Liver (tissue), 9 donors: ENCODE results near the gene HELZ2. TPM values are rescaled to one million over a fixed set of nuclear protein-coding genes. Genes with fewer than 3 reads are reported as not detected.
A peak's percentile ranks its signal among the peaks of the same experiment; 100 is the strongest.

Experiments used
- DNase-seq: peaks from one replicate; pipeline ENCODE4 v3.0.0-alpha.2; 2017; ENCODE audit warnings: low spot score
- H3K27ac ChIP-seq, 2 donors: one replicate each; pipeline ENCODE4 v1.7.0; 2013; ENCODE audit warnings: inconsistent platforms in 2 of 2, low read length in 2 of 2, control low read depth in 1 of 2, low read depth in 1 of 2, mild to moderate bottlenecking in 1 of 2
- H3K27me3 ChIP-seq, 4 donors: one replicate each; pipeline versions ENCODE4 v1.6.1 to v1.7.0; 2013; ENCODE audit warnings: low read length in 3 of 4, inconsistent platforms in 1 of 4, mild to moderate bottlenecking in 1 of 4, moderate library complexity in 1 of 4; ENCODE audit not compliant: control insufficient read depth in 4 of 4, insufficient read depth in 4 of 4
- H3K36me3 ChIP-seq, 4 donors: one replicate each; pipeline versions ENCODE4 v1.6.1 to v1.7.0; 2013; ENCODE audit warnings: low read length in 3 of 4, mild to moderate bottlenecking in 3 of 4, low read depth in 1 of 4, moderate library complexity in 1 of 4; ENCODE audit not compliant: control insufficient read depth in 4 of 4, insufficient read depth in 3 of 4
- H3K4me1 ChIP-seq, 4 donors: one replicate each; pipeline versions ENCODE4 v1.6.1 to v1.7.0; 2013; ENCODE audit warnings: low read length in 3 of 4, mild to moderate bottlenecking in 3 of 4, moderate library complexity in 1 of 4; ENCODE audit not compliant: control insufficient read depth in 4 of 4, insufficient read depth in 4 of 4
- H3K4me3 ChIP-seq, 3 donors: one replicate each; pipeline versions ENCODE4 v1.6.1 to v1.7.0; 2013; ENCODE audit warnings: low read length in 3 of 3, control low read depth in 1 of 3, low read depth in 1 of 3, mild to moderate bottlenecking in 1 of 3
- H3K9ac ChIP-seq, 2 donors: one replicate each; pipeline ENCODE4 v1.7.0; 2013; ENCODE audit warnings: low read length in 2 of 2, mild to moderate bottlenecking in 2 of 2, moderate library complexity in 2 of 2, control low read depth in 1 of 2, low read depth in 1 of 2
- H3K9me3 ChIP-seq, 4 donors: one replicate each; pipeline versions ENCODE4 v1.6.1 to v1.7.0; 2013; ENCODE audit warnings: low read length in 3 of 4; ENCODE audit not compliant: control insufficient read depth in 4 of 4
- EGR1 ChIP-seq, 2 donors: IDR thresholded peaks; 2 replicates each; pipeline ENCODE4 v1.6.1; 2016 to 2018; ENCODE audit warnings: antibody characterized with exemption in 2 of 2, low read depth in 2 of 2
- FOXA1 ChIP-seq: IDR thresholded peaks from 2 replicates; pipeline ENCODE4 v1.6.1; 2016; ENCODE audit warnings: antibody characterized with exemption
- FOXA2 ChIP-seq: IDR thresholded peaks from 2 replicates; pipeline ENCODE4 v1.6.1; 2016; ENCODE audit warnings: antibody characterized with exemption
- GABPA ChIP-seq, 2 donors: IDR thresholded peaks in 1 of 2; conservative IDR thresholded peaks in 1 of 2; 2 replicates each; pipeline ENCODE4 v1.6.1; 2016; ENCODE audit warnings: antibody characterized with exemption in 2 of 2, mild to moderate bottlenecking in 1 of 2, moderate library complexity in 1 of 2
- HNF4A ChIP-seq, 2 donors: conservative IDR thresholded peaks; 2 replicates each; pipeline ENCODE4 v1.6.1; 2016; ENCODE audit warnings: antibody characterized with exemption in 2 of 2, mild to moderate bottlenecking in 2 of 2
- HNF4G ChIP-seq: IDR thresholded peaks from 2 replicates; pipeline ENCODE4 v1.6.1; 2016; ENCODE audit warnings: antibody characterized with exemption
- JUND ChIP-seq, 2 donors: IDR thresholded peaks; 2 replicates each; pipeline ENCODE4 v1.6.1; 2016; ENCODE audit warnings: antibody characterized with exemption in 2 of 2
- NR2F2 ChIP-seq: IDR thresholded peaks from 2 replicates; pipeline ENCODE4 v1.6.1; 2016; ENCODE audit warnings: antibody characterized with exemption
- RAD21 ChIP-seq, 2 donors: IDR thresholded peaks; 2 replicates each; pipeline ENCODE4 v1.6.1; 2016; ENCODE audit warnings: antibody characterized with exemption in 2 of 2, mild to moderate bottlenecking in 2 of 2
- RXRA ChIP-seq, 2 donors: IDR thresholded peaks; 2 replicates each; pipeline ENCODE4 v1.6.1; 2017 to 2018; ENCODE audit warnings: antibody characterized with exemption in 2 of 2, mild to moderate bottlenecking in 1 of 2
- SP1 ChIP-seq: IDR thresholded peaks from 2 replicates; pipeline ENCODE4 v1.6.1; 2018; ENCODE audit warnings: antibody characterized with exemption, mild to moderate bottlenecking
- TAF1 ChIP-seq: conservative IDR thresholded peaks from 2 replicates; pipeline ENCODE4 v1.6.1; 2016; ENCODE audit warnings: antibody characterized with exemption, mild to moderate bottlenecking
- WGBS: extraction: QIAGEN DNeasy Blood & Tissue Kit; methylation state at CpG from one replicate; pipeline ENCODE4 v1.1.7; 2013; 5-methylcytosine and 5-hydroxymethylcytosine counted together
- polyA plus RNA-seq, 2 donors: library from polyadenylated mRNA; stranded (reverse) in 1 of 2; unstranded in 1 of 2; fragments of 200-250 nt in 1 of 2; fragments of >200 nt in 1 of 2; fragmentation: Nextera tagmentation in 1 of 2; extraction: Ambion mirVana in 1 of 2; gene quantifications; one replicate each; pipeline versions ENCODE4 v1.2.1 to v1.2.3, GENCODE V29; 2013 to 2015
- total RNA-seq, 2 donors: library from RNA; depleted of rRNA; stranded (reverse); fragments of >200 nt; gene quantifications; one replicate each; pipeline ENCODE4 v1.2.3, GENCODE V29; 2014
- TF ChIP-seq, protein P1 (sequence below): IDR thresholded peaks from 2 replicates; pipeline ENCODE4 v1.6.1; 2016; ENCODE audit warnings: antibody characterized with exemption
- TF ChIP-seq, protein P2 (sequence below): IDR thresholded peaks from 2 replicates; pipeline ENCODE4 v1.6.1; 2016; ENCODE audit warnings: antibody characterized with exemption
- TF ChIP-seq, protein P3 (sequence below): fragments of 150-350 bp; IDR thresholded peaks from 2 replicates; pipeline ENCODE4 v1.5.1; 2017; ENCODE audit warnings: improper control_type of control experiment, low read depth, low read length; ENCODE audit not compliant: missing input control
- TF ChIP-seq, protein P4 (sequence below): IDR thresholded peaks from 2 replicates; pipeline ENCODE4 v1.6.1; 2016; ENCODE audit warnings: antibody characterized with exemption, mild to moderate bottlenecking
- TF ChIP-seq, protein P5 (sequence below): IDR thresholded peaks from 2 replicates; pipeline ENCODE4 v1.6.1; 2016; ENCODE audit warnings: antibody characterized with exemption
- donor health status: healthy.
- donor health status: healthy.
- donor health status: healthy.
- donor health status: healthy.
- donor health status: healthy.

HELZ2 gene
- total and polyA plus RNA-seq, 4 donors: 3.7 to 26.6 (median 15.5) TPM

DNA sequence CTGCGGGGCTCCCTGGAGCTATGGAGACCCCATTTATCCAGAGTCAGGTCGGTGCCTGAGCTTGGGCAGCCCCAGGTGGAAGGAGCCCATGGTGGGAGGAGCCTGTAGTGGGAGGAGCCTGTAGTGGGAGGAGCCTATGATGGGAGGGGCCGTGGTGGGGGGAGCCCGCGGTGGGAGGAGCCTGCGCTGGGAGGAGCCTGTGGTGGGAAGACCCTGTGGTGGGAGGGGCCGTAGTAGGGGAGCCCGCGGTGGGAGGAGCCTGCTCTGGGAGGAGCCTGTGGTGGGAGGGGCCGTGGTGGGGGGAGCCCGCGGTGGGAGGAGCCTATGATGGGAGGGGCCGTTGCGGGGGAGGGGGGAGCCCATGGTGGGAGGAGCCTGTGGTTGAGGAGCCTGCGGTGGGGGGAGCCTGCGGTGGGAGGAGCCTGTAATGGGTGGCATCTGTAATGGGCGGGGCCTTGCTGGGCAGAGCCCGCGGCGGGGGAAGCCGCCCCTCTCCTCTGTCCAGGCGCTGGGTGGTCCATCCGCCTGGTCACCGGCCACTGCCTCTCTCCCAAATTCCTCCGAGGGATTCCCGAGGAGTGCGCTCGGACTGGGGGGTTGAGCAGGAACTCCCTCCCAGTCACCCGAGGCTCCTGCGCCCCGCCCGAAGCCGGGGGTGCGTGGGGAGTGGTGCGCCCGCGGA, 20.6 kb downstream of the HELZ2 start:
- H3K27me3 ChIP-seq: peaks cover 0 to 2% (median 0%) of the 10 kb centered on the region in 4 donors
- H3K4me1 ChIP-seq: peaks cover 0 to 2% (median 0%) of the 10 kb centered on the region in 4 donors
- 6% methylated on average over 37 of the region's 37 CpGs for WGBS
- no peak overlapping the region for H3K9ac ChIP-seq
- H3K36me3 ChIP-seq: no peaks in the 10 kb centered on the region
- DNase-seq: peak; percentile 58
- no peak overlapping the region for H3K27ac ChIP-seq
- TF ChIP-seq SP1: peak; percentile 20
- no peak for TF ChIP-seq NR2F2
- H3K4me3 ChIP-seq: peak overlapping the region in 1 of 3 donors; percentile 47
- H3K9me3 ChIP-seq: peaks cover 0 to 1% (median 0%) of the 10 kb centered on the region in 4 donors

DNA sequence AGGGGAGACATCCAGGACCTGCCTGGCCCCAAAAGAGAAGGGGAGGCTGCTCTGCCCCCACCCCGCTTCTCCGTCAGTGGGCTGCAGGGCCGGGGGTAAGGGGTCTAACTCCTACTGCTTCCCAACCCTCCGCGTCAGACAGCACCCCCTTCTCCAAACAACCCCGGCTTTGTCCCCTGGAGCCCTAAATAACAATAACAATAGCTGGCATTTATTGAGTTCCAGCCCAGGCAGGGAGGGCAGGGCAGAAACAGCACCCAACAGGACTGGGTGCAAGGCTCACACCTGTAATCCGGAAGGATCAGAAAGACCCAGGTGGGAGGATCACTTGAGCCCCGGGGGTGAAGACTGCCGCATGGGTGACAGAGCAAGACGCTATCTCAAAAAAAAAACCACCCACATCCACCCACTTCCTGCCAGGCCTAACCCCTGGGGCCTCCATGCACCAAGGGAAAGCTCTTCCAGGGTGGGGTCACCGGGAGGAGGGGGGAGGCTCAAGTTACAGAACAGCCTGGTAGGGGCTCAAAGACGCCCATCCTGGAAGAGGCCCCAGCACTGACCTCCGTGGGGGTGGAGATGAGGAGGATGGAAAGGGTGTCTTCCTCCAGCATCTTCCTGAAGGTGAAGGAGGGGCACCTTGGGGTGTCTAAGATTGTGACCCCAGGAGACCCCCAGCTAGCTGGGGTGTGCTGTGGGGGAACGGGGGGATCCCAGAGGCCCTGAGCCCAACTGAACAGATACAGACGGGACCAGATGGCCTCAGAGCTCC, 21.4 kb downstream of the HELZ2 start:
- H3K4me3 ChIP-seq: no peak overlapping the region

More for the DNA sequence above, 21.4 kb downstream of the HELZ2 start:
- Histone ChIP-seq H3K27me3 (peaks cover 0 to 2% (median 0%) of the 10 kb centered on the region in 4 donors), H3K36me3 (no peaks in the 10 kb centered on the region), H3K4me1 (peaks cover 0 to 2% (median 0%) of the 10 kb centered on the region in 4 donors), H3K9ac (no peak overlapping the region), H3K27ac (no peak overlapping the region), H3K9me3 (peaks cover 0 to 1% (median 0%) of the 10 kb centered on the region in 4 donors)
- WGBS: 52% methylated on average over 15 of the region's 15 CpGs
- TF ChIP-seq GABPA (IDR thresholded peaks at IDR 0.05 in 1 of 2, conservative IDR thresholded peaks at IDR 0.05 in 1 of 2): no peak
- no peak for TF ChIP-seq FOXA1
- TF ChIP-seq, protein P1, sequence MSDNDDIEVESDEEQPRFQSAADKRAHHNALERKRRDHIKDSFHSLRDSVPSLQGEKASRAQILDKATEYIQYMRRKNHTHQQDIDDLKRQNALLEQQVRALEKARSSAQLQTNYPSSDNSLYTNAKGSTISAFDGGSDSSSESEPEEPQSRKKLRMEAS: no peak
- no peak for TF ChIP-seq NR2F2
- no peak for TF ChIP-seq RAD21 (IDR thresholded peaks at IDR 0.05)
- TF ChIP-seq, protein P2, sequence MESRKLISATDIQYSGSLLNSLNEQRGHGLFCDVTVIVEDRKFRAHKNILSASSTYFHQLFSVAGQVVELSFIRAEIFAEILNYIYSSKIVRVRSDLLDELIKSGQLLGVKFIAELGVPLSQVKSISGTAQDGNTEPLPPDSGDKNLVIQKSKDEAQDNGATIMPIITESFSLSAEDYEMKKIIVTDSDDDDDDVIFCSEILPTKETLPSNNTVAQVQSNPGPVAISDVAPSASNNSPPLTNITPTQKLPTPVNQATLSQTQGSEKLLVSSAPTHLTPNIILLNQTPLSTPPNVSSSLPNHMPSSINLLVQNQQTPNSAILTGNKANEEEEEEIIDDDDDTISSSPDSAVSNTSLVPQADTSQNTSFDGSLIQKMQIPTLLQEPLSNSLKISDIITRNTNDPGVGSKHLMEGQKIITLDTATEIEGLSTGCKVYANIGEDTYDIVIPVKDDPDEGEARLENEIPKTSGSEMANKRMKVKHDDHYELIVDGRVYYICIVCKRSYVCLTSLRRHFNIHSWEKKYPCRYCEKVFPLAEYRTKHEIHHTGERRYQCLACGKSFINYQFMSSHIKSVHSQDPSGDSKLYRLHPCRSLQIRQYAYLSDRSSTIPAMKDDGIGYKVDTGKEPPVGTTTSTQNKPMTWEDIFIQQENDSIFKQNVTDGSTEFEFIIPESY: no peak
- TF ChIP-seq, protein P3, sequence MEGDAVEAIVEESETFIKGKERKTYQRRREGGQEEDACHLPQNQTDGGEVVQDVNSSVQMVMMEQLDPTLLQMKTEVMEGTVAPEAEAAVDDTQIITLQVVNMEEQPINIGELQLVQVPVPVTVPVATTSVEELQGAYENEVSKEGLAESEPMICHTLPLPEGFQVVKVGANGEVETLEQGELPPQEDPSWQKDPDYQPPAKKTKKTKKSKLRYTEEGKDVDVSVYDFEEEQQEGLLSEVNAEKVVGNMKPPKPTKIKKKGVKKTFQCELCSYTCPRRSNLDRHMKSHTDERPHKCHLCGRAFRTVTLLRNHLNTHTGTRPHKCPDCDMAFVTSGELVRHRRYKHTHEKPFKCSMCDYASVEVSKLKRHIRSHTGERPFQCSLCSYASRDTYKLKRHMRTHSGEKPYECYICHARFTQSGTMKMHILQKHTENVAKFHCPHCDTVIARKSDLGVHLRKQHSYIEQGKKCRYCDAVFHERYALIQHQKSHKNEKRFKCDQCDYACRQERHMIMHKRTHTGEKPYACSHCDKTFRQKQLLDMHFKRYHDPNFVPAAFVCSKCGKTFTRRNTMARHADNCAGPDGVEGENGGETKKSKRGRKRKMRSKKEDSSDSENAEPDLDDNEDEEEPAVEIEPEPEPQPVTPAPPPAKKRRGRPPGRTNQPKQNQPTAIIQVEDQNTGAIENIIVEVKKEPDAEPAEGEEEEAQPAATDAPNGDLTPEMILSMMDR: no peak
- TF ChIP-seq RXRA (IDR thresholded peaks at IDR 0.05): no peak
- no peak for TF ChIP-seq JUND (IDR thresholded peaks at IDR 0.05)
- no peak for TF ChIP-seq HNF4G
- TF ChIP-seq FOXA2: no peak
- TF ChIP-seq HNF4A (conservative IDR thresholded peaks at IDR 0.05): no peak
- TF ChIP-seq, protein P4, sequence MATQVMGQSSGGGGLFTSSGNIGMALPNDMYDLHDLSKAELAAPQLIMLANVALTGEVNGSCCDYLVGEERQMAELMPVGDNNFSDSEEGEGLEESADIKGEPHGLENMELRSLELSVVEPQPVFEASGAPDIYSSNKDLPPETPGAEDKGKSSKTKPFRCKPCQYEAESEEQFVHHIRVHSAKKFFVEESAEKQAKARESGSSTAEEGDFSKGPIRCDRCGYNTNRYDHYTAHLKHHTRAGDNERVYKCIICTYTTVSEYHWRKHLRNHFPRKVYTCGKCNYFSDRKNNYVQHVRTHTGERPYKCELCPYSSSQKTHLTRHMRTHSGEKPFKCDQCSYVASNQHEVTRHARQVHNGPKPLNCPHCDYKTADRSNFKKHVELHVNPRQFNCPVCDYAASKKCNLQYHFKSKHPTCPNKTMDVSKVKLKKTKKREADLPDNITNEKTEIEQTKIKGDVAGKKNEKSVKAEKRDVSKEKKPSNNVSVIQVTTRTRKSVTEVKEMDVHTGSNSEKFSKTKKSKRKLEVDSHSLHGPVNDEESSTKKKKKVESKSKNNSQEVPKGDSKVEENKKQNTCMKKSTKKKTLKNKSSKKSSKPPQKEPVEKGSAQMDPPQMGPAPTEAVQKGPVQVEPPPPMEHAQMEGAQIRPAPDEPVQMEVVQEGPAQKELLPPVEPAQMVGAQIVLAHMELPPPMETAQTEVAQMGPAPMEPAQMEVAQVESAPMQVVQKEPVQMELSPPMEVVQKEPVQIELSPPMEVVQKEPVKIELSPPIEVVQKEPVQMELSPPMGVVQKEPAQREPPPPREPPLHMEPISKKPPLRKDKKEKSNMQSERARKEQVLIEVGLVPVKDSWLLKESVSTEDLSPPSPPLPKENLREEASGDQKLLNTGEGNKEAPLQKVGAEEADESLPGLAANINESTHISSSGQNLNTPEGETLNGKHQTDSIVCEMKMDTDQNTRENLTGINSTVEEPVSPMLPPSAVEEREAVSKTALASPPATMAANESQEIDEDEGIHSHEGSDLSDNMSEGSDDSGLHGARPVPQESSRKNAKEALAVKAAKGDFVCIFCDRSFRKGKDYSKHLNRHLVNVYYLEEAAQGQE: no peak
- no peak for TF ChIP-seq EGR1 (IDR thresholded peaks at IDR 0.05; ENCODE audit: low read depth in 2 of 2)
- TF ChIP-seq, protein P5, sequence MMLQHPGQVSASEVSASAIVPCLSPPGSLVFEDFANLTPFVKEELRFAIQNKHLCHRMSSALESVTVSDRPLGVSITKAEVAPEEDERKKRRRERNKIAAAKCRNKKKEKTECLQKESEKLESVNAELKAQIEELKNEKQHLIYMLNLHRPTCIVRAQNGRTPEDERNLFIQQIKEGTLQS: no peak
- TF ChIP-seq TAF1: no peak
- DNase-seq: no peak
